Suprapubic skin (tissue), 4 donors: ENCODE measurements around the gene PLCB1. TPM values are rescaled to one million over a fixed set of nuclear protein-coding genes. Genes with fewer than 3 reads are reported as not detected.

ENCODE experiments used
- DNase-seq, 2 donors: peaks; one replicate each; pipeline ENCODE4 v3.0.0-alpha.2; 2019; ENCODE audit warnings: low spot score in 2 of 2
- H3K27ac ChIP-seq: fragments of 200-600 bp; sonication (generic); one replicate; pipeline ENCODE4 v1.5.1; 2019
- H3K27me3 ChIP-seq: fragments of 200-600 bp; sonication (generic); one replicate; pipeline ENCODE4 v1.5.1; 2019
- H3K36me3 ChIP-seq: fragments of 200-600 bp; sonication (generic); one replicate; pipeline ENCODE4 v1.5.1; 2019
- H3K4me1 ChIP-seq: fragments of 200-600 bp; sonication (generic); one replicate; pipeline ENCODE4 v1.5.1; 2019
- H3K4me3 ChIP-seq: fragments of 200-600 bp; sonication (generic); one replicate; pipeline ENCODE4 v1.5.1; 2019; ENCODE audit warnings: mild to moderate bottlenecking
- H3K9me3 ChIP-seq: fragments of 200-600 bp; sonication (generic); one replicate; pipeline ENCODE4 v1.5.1; 2019
- CTCF ChIP-seq, 2 donors: fragments of 200-600 bp in 1 of 2; fragments of 450-650 bp in 1 of 2; sonication (generic) in 1 of 2; IDR thresholded peaks; one replicate each; pipeline ENCODE4 v1.5.1; 2016 to 2019; ENCODE audit warnings: antibody characterized with exemption in 2 of 2, mild to moderate bottlenecking in 1 of 2, moderate library complexity in 1 of 2
- EP300 ChIP-seq: sonication (generic); formaldehyde crosslinking; IDR thresholded peaks from one replicate; pipeline ENCODE4 v1.6.1; 2017; ENCODE audit warnings: antibody characterized with exemption
- POLR2A ChIP-seq, 2 donors: fragments of 450-650 bp; IDR thresholded peaks; one replicate each; pipeline ENCODE4 v1.6.1; 2017; ENCODE audit warnings: antibody characterized with exemption in 2 of 2, mild to moderate bottlenecking in 2 of 2, moderate library complexity in 2 of 2
- POLR2AphosphoS5 ChIP-seq, 3 donors: sonication (generic); formaldehyde crosslinking; IDR thresholded peaks; one replicate each; pipeline ENCODE4 v1.6.1; 2017; ENCODE audit warnings: antibody characterized with exemption in 3 of 3
- WGBS: methylation state at CpG from one replicate; pipeline ENCODE4 v1.1.5; 2018; 5-methylcytosine and 5-hydroxymethylcytosine counted together
- total RNA-seq, 4 donors: library from RNA; depleted of rRNA; stranded (reverse); fragments of >200 nt; gene quantifications; one replicate each; pipeline ENCODE4 v1.1.0, GENCODE V29; 2016

PLCB1 gene
- total RNA-seq, 4 donors from 2014 or later: 3.9 to 15.6 (median 6.7) TPM

- Histone ChIP-seq H3K36me3 (no peaks in the 10 kb centered on the region), H3K4me1 (peaks cover 9% of the 10 kb centered on the region), H3K27me3 (no peaks in the 10 kb centered on the region), H3K9me3 (no peaks in the 10 kb centered on the region), H3K27ac (no peak overlapping the region), H3K4me3 (no peak overlapping the region)
- 97% methylated on average over 1 of the region's 1 CpG for WGBS
- TF ChIP-seq EP300: no peak
- TF ChIP-seq POLR2AphosphoS5 (IDR thresholded peaks at IDR 0.05): no peak
- no peak for TF ChIP-seq CTCF (IDR thresholded peaks at IDR 0.05)
- TF ChIP-seq POLR2A (IDR thresholded peaks at IDR 0.05): no peak
- DNase-seq: no peak
Observed at GRCh38 chr20:8645326-8645725, 513.3 kb downstream of the PLCB1 start.

GRCh38 chr20:8646033-8646441 lies 514.0 kb downstream of the PLCB1 start:
- H3K4me1 ChIP-seq: peaks cover 9% of the 10 kb centered on the region
- H3K27ac ChIP-seq: peak overlapping the region; percentile 6
- H3K36me3 ChIP-seq: no peaks in the 10 kb centered on the region
- no peak for TF ChIP-seq POLR2AphosphoS5 (IDR thresholded peaks at IDR 0.05)
- TF ChIP-seq POLR2A (IDR thresholded peaks at IDR 0.05): no peak
- TF ChIP-seq EP300: no peak
- no peak for TF ChIP-seq CTCF (IDR thresholded peaks at IDR 0.05)
- H3K9me3 ChIP-seq: no peaks in the 10 kb centered on the region
- H3K4me3 ChIP-seq: no peak overlapping the region
- 21% methylated on average over 4 of the region's 4 CpGs for WGBS
- H3K27me3 ChIP-seq: no peaks in the 10 kb centered on the region
- no peak for DNase-seq

- Histone ChIP-seq H3K4me1 (peaks cover 9% of the 10 kb centered on the region), H3K4me3 (no peak overlapping the region), H3K9me3 (no peaks in the 10 kb centered on the region), H3K27ac (peak overlapping the region; percentile 6), H3K27me3 (no peaks in the 10 kb centered on the region), H3K36me3 (no peaks in the 10 kb centered on the region)
- WGBS: 88% methylated on average over 1 of the region's 1 CpG
- TF ChIP-seq CTCF (IDR thresholded peaks at IDR 0.05): no peak
- no peak for TF ChIP-seq POLR2A (IDR thresholded peaks at IDR 0.05)
- DNase-seq: no peak
Observed at GRCh38 chr20:8646716-8647115, 514.6 kb downstream of the PLCB1 start.

- no peak overlapping the region for H3K4me3 ChIP-seq
- no peaks in the 10 kb centered on the region for H3K27me3 ChIP-seq
- no peaks in the 10 kb centered on the region for H3K36me3 ChIP-seq
- TF ChIP-seq POLR2A (IDR thresholded peaks at IDR 0.05) (no peak), POLR2AphosphoS5 (IDR thresholded peaks at IDR 0.05) (no peak), CTCF (IDR thresholded peaks at IDR 0.05) (no peak), EP300 (no peak)
- no peak for DNase-seq
- WGBS: 40% methylated on average over 5 of the region's 5 CpGs
- H3K27ac ChIP-seq: no peak overlapping the region
- H3K4me1 ChIP-seq: peaks cover 9% of the 10 kb centered on the region
- no peaks in the 10 kb centered on the region for H3K9me3 ChIP-seq
Observed at GRCh38 chr20:8647961-8648441, 515.9 kb downstream of the PLCB1 start.

GRCh38 chr20:8648466-8648865 lies 516.4 kb downstream of the PLCB1 start:
- H3K27ac ChIP-seq: no peak overlapping the region
- H3K27me3 ChIP-seq: no peaks in the 10 kb centered on the region
- WGBS: 53% methylated on average over 2 of the region's 2 CpGs
- no peaks in the 10 kb centered on the region for H3K9me3 ChIP-seq
- DNase-seq: no peak
- TF ChIP-seq POLR2A (IDR thresholded peaks at IDR 0.05) (no peak), POLR2AphosphoS5 (IDR thresholded peaks at IDR 0.05) (no peak), CTCF (IDR thresholded peaks at IDR 0.05) (no peak), EP300 (no peak)
- no peak overlapping the region for H3K4me3 ChIP-seq
- no peaks in the 10 kb centered on the region for H3K36me3 ChIP-seq
- peaks cover 9% of the 10 kb centered on the region for H3K4me1 ChIP-seq
